Small intestine (tissue), 7 donors: ENCODE measurements around the gene CRHBP. TPM values are rescaled to one million over a fixed set of nuclear protein-coding genes. Genes with fewer than 3 reads are reported as not detected.

ENCODE experiments used
- DNase-seq, 2 donors: peaks; one replicate each; pipeline versions ENCODE4 v3.0.0 to v3.0.0-alpha.2; 2013
- FAIRE-seq: peaks from 2 replicates; lab custom pipeline; 2012; peaks lifted over from hg19 to GRCh38; lab: Jason Lieb, UNC
- H3K27ac ChIP-seq, 3 donors: one replicate each; pipeline ENCODE4 v1.5.1; 2013; ENCODE audit warnings: low read length in 2 of 3, mild to moderate bottlenecking in 2 of 3, control low read depth in 1 of 3, inconsistent platforms in 1 of 3, low read depth in 1 of 3, moderate library complexity in 1 of 3
- H3K27me3 ChIP-seq, 3 donors: one replicate each; pipeline ENCODE4 v1.6.1; 2013; ENCODE audit warnings: low read length in 3 of 3, inconsistent platforms in 1 of 3; ENCODE audit not compliant: control insufficient read depth in 3 of 3, insufficient read depth in 3 of 3
- H3K36me3 ChIP-seq, 3 donors: one replicate each; pipeline ENCODE4 v1.6.1; 2013; ENCODE audit warnings: low read length in 3 of 3, inconsistent platforms in 1 of 3, low read depth in 1 of 3, mild to moderate bottlenecking in 1 of 3, moderate library complexity in 1 of 3; ENCODE audit not compliant: control insufficient read depth in 3 of 3, insufficient read depth in 2 of 3
- H3K4me1 ChIP-seq, 3 donors: one replicate each; pipeline ENCODE4 v1.6.1; 2013; ENCODE audit warnings: low read length in 2 of 3, inconsistent platforms in 1 of 3, low read depth in 1 of 3, mild to moderate bottlenecking in 1 of 3, moderate library complexity in 1 of 3; ENCODE audit not compliant: control insufficient read depth in 3 of 3, insufficient read depth in 2 of 3
- H3K4me3 ChIP-seq, 3 donors: one replicate each; pipeline ENCODE4 v1.5.1; 2013; ENCODE audit warnings: low read length in 3 of 3, control low read depth in 1 of 3, inconsistent platforms in 1 of 3, low read depth in 1 of 3, mild to moderate bottlenecking in 1 of 3, moderate library complexity in 1 of 3
- H3K9me3 ChIP-seq, 2 donors: one replicate each; pipeline ENCODE4 v1.6.1; 2013; ENCODE audit warnings: low read depth in 1 of 2, low read length in 1 of 2; ENCODE audit not compliant: control insufficient read depth in 2 of 2, insufficient read depth in 1 of 2
- WGBS, 3 donors: extraction: QIAGEN DNeasy Blood & Tissue Kit; methylation state at CpG; one replicate each; pipeline ENCODE4 v1.1.7; 2013; 5-methylcytosine and 5-hydroxymethylcytosine counted together
- polyA plus RNA-seq, 4 donors: library from polyadenylated mRNA; stranded (reverse) in 3 of 4; unstranded in 1 of 4; fragments of 200-250 nt in 3 of 4; fragments of 120-200 nt in 1 of 4; gene quantifications; one replicate each; pipeline versions ENCODE4 v1.2.1 to v1.2.3, GENCODE V29; 2013
- donor health status: healthy with polysubstance abuse.
- donor health status: control.
- donor health status: control.
- donor health status: Bipolar disorder and iron deficiency.
- donor health status: healthy.

CRHBP gene
- polyA plus RNA-seq, 4 donors = 0.19 to 1.1 (median 0.78) TPM; not detected in 1

- Histone ChIP-seq H3K4me3 (no peak overlapping the region), H3K36me3 (no peaks in the 10 kb centered on the region), H3K4me1 (no peaks in the 10 kb centered on the region), H3K9me3 (no peaks in the 10 kb centered on the region), H3K27ac (no peak overlapping the region), H3K27me3 (peaks cover 0 to 3% (median 1%) of the 10 kb centered on the region in 3 donors)
- DNase-seq (no peak), FAIRE-seq (no peak)
- 84 to 91% (median 86%) methylated on average over 5 of the region's 5 CpGs for WGBS, 3 donors
These were observed 58.7 kb downstream of the CRHBP start for GRCh38 chr5:77011498-77011897.

GRCh38 chr5:77012601-77013000 is 59.8 kb downstream of the CRHBP start:
- no peaks in the 10 kb centered on the region for H3K4me1 ChIP-seq
- H3K4me3 ChIP-seq = no peak overlapping the region
- H3K27me3 ChIP-seq = peaks cover 0 to 3% (median 0%) of the 10 kb centered on the region in 3 donors
- no peaks in the 10 kb centered on the region for H3K9me3 ChIP-seq
- H3K27ac ChIP-seq = no peak overlapping the region
- H3K36me3 ChIP-seq = no peaks in the 10 kb centered on the region
- FAIRE-seq (no peak), DNase-seq (peak in 1 of 2 donors; percentile 27)
- WGBS, 3 donors = 85 to 88% (median 87%) methylated on average over 2 of the region's 2 CpGs

GRCh38 chr5:77015938-77016569 is 63.2 kb downstream of the CRHBP start:
- FAIRE-seq (no peak), DNase-seq (peak; percentile 44 to 59)
- H3K9me3 ChIP-seq = peaks cover 0 to 4% of the 10 kb centered on the region in 2 donors
- peaks cover 0 to 3% (median 0%) of the 10 kb centered on the region in 3 donors for H3K27me3 ChIP-seq
- H3K4me1 ChIP-seq = no peaks in the 10 kb centered on the region
- WGBS, 3 donors = 34 to 36% (median 34%) methylated on average over 3 of the region's 3 CpGs
- H3K36me3 ChIP-seq = no peaks in the 10 kb centered on the region
- no peak overlapping the region for H3K27ac ChIP-seq
- H3K4me3 ChIP-seq = no peak overlapping the region

GRCh38 chr5:77016962-77017361 is 64.1 kb downstream of the CRHBP start:
- Histone ChIP-seq H3K27me3 (peaks cover 0 to under 1% (median 0%) of the 10 kb centered on the region in 3 donors), H3K9me3 (peaks cover 0 to 6% of the 10 kb centered on the region in 2 donors), H3K4me1 (no peaks in the 10 kb centered on the region), H3K36me3 (no peaks in the 10 kb centered on the region), H3K27ac (no peak overlapping the region), H3K4me3 (no peak overlapping the region)
- WGBS, 3 donors = 86 to 97% (median 96%) methylated on average over 1 of the region's 1 CpG
- no peak for FAIRE-seq
- no peak for DNase-seq

- Histone ChIP-seq H3K4me3 (no peak overlapping the region), H3K27me3 (no peaks in the 10 kb centered on the region), H3K36me3 (no peaks in the 10 kb centered on the region), H3K4me1 (peaks cover 0 to 3% (median 0%) of the 10 kb centered on the region in 3 donors), H3K9me3 (peaks cover 0 to 11% of the 10 kb centered on the region in 2 donors), H3K27ac (no peak overlapping the region)
- no peak for DNase-seq
- 29 to 60% (median 36%) methylated on average over 4 of the region's 4 CpGs for WGBS, 3 donors
- FAIRE-seq = no peak
These were observed 64.8 kb downstream of the CRHBP start for GRCh38 chr5:77017668-77018067.

Other genes starting within 250 kb of the CRHBP start
- 10 to 100 TPM in 1 of 4 donors, 1 to 10 TPM in 2, under 1 TPM in 1; 0.45 to 37.1 (median 6.1) TPM for gene F2R, start 236.9 kb upstream of the CRHBP start, polyA plus RNA-seq
- 100 to 1,000 TPM in 1 of 4 donors, 10 to 100 TPM in 3; 33.0 to 135 (median 36.8) TPM for gene F2RL1, start 134.0 kb upstream of the CRHBP start, polyA plus RNA-seq
- gene S100Z, start 103.0 kb upstream of the CRHBP start, polyA plus RNA-seq = under 1 TPM in 3 of 4 donors, not detected in 1; 0.03 to 0.68 (median 0.54) TPM
- gene AGGF1, start 77.4 kb downstream of the CRHBP start, polyA plus RNA-seq = 10 to 100 TPM; 10.8 to 30.7 (median 14.6) TPM
- gene ZBED3, start 134.2 kb downstream of the CRHBP start, polyA plus RNA-seq = 10 to 100 TPM in 1 of 4 donors, 1 to 10 TPM in 3; 2.4 to 17.5 (median 5.2) TPM